Activated CD4-positive, CD25-positive, alpha-beta regulatory T cell treated with anti-CD3 and anti-CD28 coated beads, Interleukin-2, amount 50 U/mL, for 16 hours (primary cell): ENCODE results near the gene R3HDM4.
"Not testable (repeated sequence)": the region's sequence is repeated elsewhere in the genome, so short reads cannot be mapped to it uniquely, and the experiment has no call there.

ENCODE experiments used
- DNase-seq: peaks from one replicate; pipeline ENCODE4 v3.0.0-alpha.2; 2020; ENCODE audit warnings: low read depth, low spot score

Gene R3HDM4

DNA sequence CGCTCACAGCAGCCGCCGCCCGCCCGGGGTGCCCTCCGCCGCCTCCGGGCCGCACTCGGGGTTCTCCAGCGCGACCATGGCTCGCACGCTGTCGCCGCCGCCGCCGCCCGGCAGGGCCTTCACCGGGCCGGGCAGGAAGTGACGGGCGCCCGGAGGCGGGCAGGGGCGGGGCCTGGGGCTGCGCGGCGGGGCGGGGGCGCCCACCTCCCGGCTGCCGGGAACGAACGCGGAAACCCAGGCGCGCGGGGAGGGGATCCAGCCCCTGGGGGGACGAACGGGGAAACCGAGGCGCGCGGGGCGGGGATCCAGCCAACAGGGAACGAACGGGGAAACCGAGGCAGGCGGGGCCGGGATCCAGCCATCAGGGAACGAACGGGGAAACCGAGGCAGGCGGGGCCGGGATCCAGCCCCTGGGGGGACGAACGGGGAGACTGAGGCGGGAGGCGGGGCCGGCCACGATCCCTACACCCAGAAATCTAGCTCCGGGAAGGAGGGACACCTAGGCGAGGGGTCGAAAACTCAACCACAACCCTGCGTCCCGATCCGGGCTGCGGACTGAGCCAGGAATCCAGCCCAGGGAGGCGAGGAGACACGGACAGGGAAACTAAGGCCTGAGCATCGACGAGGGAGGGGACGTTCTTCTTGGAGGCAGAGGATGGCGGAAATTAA is at the start of gene R3HDM4:
TSS of gene R3HDM4 (minus strand) at position 140 of the 669 bp plus-strand sequence. CDS start at position 78, 62 bp downstream.
- DNase-seq: peak; percentile 59

DNA sequence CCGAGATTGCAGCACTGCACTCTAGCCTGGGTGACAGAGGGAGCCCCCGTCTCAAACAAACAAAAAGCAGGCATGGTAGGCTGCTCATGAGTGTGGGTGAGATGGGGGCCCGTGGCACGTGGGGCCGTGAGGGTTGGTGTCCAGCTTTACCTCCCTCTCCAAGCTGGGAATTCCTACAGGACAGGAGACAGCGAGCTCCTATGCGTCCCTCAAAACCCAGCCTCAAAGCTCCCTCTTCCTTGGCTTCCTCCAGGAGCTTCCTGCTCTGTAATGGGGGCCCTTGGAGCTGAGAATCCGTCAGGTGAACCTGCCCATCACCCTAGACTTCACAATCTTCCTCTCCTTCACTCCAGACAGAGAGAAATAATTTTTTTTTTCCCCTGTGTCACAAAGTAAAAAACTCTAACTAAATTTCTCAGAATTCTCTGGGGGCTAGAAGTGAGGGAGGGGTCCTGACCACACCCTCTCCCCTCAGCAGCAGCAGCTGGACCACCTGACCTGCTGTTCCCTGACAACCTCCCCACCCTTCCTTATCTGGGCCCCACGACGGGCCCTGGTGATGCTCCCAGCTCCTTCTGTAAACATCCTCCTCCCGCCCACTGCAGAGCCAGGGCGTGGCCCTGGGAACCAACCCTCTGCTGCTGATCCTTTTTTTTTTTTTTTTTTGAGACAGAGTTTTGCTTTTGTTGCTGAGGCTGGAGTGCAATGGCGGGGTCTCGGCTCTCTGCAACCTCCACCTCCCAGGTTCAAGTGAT is 49.0 kb upstream of the R3HDM4 start:
- no peak for DNase-seq

DNA sequence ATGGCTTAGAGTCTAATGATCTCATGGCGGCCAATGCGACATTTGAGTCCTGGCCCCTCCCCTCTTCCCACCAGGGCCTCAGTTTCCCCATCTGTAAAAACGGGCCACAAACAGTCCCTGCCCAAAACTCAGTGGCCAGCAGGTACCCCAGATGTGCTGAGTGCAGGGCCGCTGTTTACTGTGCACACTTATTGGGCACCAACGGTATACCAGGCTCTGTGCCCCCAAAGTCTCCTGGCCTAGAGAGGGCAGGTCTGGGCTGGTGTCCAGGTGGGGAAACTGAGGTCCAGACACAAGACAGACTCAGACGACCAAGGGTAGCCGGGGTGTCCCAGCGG is 47.6 kb upstream of the R3HDM4 start:
- DNase-seq: no peak

DNA sequence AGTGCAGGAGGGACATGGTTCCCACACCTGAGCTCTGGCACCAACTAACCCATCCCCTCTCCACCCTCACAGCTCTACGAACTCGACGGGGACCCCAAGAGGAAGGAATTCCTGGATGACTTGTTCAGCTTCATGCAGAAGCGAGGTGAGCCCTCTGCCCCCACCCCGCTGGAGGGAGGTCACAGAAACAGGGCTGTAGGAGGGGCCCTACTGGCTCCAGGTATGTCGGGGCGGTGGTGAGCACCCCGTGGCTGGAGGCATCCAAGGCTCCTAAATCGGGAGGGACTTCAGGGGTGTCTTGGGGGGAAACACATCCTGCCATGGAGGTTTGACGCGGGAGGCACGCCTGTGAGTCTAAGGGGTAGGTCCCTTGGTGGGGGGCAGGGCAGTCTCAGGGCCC is 47.0 kb upstream of the R3HDM4 start:
- DNase-seq: no peak

DNA sequence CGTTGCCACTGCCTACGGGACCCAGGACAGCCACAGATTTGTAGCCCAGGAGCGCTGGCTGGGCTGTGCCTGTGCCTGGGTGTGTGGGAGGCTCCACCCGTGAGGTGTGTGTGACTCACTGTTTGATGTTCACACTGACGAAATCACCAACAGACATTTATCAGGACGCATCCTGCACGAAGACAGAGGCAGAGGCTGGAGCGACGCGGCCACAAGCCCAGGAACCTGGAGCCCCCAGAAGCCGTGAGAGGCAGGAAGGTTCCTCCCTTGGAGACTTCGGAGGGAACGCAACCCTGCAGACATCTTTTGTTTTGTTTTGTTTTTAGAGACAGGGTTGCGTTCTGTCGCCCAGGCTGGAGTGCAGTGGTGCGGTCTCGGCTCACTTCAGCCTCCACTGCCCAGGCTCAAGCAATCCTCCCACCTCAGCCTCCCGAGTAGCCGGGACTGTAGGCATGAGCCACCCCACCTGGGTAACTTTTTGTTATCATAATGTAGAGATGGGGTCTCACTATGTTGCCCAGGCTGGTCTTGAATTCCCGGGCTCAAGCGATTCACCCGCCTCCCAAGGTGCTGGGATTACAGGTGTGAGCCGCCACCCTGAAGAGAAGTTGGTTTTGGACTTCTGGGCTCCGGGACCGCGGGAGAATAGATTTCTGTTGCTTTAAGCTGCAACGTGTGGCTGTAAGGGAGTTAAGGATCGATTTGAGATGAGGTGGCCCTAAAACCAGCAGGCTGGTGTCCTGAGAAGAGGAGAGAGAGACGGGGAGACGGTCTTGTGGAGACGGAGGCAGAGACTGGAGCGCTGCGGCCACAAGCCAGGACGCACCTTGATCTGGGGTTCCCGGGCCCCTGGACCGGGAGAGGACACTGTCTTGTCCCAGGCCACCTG is 46.2 kb upstream of the R3HDM4 start:
- no peak for DNase-seq

DNA sequence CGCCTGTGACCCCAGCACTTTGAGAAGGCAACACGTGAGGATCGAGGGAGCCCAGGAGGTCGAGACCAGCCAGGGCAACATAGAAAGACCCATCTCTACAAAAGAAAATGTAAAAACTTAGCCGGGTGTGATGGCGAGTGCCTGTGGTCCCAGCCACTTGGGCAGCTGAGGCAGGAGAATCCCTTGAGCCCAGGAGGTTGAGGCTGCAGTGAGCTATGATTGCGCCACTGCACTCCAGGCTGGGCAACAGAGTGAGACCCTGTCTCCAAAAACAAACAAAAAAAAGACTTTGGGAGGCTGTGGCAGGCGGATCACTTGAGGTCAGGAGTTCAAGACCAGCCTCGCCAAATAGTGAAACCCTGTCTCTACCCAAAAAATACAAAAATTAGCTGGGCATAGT is 44.6 kb upstream of the R3HDM4 start:
- not testable (repeated sequence) for DNase-seq

DNA sequence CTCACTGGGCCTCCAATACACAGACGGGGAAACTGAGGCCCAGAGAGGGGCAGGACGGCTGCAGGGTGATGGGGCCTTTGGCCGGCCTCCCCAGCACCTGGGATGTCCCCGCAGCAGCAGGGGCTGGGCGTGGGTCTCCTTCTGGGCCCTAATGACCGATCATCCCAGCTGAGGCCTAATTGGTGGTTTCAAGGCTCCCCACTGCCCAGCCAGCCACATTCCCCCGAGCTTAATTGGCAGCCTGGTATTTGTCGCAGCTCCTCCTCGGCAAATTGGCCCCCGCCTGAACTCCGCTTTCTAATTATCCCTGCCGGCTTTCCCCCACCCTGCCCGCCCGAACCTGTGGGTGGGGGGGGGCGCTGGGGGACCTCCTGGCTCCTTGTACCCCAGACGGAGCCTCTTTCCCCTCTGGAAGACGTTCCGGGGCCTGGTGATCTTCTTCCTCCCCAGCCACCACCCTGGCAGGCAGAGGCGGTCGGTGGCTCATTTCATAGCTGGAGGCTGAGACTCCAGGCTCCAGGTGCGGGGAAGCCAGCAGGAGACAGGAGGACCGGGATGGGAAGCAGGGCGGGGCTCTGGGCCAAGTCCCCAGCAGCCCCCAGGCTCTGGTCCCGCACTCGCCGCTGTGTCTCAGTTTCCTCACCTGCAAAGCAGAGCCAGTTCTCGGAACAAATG is 43.9 kb upstream of the R3HDM4 start:
- DNase-seq: no peak

DNA sequence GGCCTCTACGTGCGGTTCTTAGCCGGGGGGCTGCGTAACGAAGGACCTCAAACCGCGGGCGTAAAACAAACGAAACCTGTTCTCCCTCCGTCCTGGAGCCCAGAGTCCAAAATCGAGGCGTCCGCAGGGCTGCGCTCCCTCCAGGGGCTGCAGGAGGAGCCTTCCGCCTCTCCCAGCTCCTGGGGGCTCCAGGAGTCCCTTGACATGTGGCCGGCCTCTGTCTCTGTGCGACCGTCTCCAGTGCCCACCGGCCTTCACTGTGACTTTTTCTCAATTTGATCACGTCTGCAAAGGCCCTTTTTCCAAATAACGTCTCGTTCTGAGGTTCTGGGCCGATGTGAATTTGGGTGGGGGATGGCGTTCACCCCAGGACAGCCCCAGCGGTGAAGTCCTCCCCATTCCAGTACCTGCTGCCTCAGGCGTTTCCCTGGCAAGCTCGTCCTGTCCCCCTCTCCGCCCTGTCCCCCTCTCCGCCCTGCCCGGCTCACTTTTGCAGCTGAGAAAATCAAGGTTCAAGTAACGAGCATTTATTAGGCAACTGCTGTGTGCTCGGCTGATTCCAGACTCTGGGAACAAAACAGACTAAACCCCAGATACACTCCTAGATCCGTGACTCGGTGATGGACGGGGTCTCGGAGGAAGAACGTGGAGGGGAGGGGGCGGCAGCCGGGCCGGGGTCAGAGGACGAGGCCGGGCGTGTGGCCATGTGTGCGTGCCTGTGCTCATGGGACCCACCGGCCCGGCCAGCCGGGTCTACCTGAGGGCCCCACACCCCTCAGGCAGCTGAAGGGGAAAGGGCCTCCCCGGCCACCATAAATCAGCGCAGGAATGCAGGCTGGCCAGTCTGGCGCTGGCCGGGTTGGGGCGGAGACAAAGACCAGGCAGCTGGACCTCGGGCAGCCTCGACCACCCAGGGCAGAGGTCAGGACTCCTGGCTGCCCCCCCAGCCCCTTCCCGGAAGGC is 43.1 kb upstream of the R3HDM4 start:
- no peak for DNase-seq

DNA sequence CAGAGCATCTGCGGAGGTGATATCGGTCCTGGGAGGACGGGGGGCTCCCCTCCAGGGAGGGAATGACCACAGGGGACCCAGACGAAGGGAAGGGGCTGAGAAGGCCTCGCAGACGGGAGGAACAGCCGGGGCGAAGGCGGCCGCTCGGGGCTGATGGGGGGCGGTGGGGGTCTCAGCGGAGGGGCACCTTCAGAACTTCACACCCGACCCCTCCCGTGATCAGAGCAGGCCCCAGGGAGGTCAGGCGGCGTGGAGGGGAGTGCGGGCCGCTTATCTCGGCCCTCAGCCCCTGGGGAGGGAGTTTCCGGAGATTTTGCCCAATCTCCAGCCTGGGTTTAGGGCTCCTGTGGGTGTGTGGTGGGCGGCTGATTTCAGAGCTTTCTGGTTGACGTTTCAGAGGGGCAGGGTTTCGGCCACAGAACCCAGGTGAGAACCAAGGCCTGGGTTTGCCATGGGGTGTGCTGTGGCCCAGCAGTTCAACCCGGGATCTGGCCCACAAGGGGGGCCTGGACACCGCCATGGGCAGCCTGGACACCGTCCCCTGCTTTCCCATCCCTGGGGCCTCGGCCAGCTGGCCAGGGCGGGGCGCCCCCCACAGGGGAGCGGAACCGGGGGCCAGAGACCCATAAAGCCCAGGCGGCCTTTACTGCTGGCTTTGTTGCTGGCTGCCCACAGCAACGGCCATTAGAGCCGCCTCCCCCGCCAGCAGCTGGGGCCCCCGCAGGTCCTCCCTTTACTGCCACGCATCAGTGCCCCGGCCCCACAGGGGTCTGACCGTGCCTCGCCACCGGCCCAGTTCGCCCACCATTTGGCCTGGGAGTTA is 41.9 kb upstream of the R3HDM4 start:
- DNase-seq: no peak

DNA sequence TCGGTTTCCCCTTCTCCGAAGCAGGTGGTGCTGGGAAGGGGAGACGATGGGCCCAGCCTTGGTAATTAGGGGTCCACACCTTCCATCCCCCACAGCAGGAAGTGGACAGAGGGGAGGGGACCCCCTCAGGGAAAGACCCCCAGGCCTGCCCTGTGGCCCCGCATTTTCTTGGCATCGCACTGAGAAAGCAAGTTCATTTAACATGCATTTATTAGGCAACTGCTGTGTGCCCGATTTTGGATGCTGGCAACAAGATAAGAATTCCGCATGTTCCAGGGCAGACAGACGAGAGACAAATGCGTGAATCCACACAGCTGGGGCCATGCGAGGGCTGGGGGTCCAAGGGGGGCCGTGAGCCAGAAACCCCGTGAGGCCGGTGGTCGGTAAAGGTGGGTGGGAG is 41.3 kb upstream of the R3HDM4 start:
- DNase-seq: no peak

DNA sequence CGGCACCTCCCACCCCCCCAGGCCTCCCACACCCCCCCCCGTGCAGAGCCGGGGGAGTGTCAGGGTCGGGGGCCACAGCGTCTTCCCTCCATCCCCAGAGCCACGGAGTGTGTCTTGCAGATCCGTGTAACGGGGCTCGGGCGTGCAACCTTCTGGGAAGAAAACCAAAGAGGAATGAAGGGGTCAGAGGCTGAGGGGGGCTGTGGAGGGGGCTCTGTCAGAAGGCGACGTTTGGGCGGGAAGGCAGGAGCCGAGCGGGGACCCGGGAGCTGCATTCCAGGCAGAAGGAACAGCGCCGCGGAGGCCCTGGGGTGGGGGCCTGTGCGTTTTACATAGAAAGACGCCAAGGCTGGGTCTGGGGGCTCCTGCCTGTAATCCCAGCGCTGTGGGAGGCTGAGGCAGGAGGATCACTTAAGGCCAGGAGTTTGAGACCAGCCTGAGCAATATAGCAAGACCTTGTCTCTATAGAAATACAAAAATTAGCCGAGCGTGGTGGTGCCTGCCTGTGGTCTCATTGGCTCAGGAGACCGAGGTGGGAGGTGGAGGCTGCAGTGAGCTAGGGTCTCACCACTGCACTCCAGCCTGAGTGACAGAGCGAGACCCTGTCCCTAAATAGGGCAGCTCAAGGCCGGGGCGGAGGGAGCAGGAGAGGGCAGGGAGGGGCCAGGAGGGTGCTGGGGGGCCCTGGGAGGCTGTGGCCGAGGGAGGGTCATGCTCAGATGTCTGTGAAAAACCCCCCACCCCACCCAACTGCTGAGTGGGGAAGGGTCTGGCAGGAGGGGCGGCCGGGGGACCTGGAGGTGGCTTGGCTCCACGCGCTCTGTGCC is 40.6 kb upstream of the R3HDM4 start:
- no peak for DNase-seq

DNA sequence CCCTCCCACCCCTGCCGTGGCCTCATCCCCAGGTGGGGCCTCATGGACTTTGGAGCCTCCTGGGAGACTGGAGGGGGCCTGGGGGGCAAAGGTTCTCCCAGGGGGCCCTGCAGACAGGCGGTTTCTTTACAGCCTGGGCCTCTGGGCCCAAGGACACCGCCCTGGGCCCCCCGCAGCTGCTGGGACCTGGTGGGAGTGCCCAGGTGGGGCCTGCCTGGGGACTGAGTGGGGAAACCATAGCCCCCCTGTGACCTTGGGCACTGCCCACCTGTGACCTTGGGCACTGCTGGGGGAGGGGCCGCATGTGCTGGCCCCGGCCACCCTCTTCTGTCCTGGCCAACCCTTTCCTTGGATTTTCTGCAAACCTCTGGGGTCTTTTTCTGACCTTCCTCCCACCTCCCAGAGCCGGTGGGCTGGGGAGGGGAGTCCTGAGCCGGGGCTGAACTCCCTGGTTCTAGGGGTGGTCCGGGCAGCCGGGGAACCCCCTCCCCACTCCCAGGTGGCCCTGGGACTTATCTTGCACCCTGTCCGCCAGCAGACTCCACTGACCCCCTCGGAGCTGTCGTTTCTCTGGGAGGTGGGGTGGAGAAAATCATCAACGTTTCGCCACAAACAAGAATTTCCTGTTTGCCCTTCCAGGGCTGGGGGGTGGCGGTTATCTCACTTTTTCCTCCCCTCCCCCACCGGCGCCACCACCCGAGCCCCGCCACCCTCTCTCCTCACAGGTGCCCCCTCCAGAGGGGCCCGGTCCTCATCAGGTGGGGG is 39.8 kb upstream of the R3HDM4 start:
- no peak for DNase-seq

DNA sequence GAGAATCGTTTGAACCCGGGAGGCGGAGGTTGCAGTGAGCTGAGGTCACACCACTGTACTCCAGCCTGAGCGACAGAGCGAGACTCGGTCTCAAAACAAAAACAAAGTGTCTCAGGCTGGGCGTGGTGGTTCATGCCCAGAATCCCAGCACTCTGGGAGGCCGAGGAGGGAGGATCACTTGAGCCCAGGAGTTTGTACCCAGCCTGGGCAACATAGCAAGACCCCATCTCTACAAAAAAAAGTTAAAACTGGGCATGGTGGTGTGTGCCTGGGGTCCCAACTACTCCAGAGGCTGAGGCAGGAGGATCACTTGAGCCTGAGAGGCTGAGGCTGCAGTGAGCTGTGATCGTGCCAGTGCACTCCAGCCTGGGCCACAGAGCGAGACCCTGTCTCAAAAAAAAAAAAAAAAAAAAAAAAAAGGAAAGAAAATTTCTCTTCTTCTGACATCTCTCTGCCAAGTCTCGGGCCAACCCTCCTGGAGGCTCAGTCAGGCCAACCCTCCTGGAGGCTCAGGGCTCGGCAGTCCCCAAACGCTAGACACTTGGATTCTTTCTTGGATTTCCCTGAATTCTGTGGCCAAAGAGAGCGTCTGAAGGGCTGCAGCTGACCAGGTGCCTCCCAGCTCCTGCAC is 39.1 kb upstream of the R3HDM4 start:
- DNase-seq: no peak

DNA sequence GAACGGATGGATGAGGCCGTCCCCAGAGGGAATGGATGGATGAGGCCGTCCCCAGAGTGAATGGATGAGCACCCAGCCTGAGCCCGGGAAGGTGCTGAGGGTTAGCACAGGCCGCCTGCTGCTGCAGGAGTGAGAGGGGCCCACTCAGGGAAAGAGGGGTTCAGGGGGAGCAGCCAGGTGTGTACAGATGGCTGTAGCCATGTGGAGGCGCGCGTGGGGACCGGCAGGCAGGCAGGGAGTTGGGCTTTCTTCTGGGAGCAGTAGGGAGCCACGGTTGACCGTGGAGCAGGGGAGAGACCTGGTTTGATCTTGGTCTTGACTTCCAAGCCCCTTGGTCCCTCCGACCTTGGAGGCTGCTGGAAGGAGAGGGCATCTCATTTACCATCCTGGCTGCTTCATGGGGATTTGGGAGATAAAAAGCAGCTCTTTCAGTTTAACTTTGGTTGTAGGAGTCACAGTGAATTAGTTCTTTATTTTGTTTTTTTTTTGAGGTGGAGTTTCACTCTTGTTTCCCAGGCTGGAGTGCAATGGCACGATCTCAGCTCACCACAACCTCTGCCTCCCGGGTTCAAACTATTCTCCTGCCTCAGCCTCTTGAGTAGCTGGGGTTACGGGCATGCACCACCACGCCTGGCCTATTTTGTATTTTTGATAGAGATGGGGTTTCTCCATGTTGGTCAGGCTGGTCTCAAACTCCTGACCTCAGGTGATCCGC is 37.5 kb upstream of the R3HDM4 start:
- DNase-seq: no peak

DNA sequence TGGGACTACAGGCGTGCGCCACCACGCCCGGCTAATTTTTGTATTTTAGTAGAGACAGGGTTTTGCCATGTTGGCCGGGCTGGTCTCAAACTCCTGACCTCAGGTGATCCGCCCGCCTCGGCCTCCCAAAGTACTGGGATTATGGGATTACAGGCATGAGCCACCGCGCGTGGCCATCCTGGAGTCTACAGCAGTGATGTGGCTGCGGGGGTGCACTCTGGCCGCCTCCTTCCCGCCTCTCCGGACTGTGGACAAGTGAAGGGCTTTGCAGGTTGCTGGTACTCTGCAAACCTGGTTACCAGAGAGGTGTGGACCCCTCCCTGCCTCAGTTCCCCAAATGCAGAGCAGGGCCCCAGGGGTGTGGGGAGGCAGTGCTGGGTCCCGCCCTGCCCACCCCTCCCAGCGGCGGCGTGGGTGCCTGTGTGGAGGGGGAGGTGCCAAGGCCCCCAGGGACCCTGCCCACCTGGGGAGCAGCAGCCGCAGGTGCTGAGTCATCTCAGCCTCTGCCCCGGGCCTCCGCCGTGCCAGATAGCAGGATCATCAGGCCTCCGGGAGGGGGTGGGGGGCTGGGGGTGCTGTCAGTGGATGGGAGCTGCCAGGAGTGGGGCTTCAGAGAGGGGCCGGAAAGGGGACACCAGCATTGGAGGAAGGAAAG is 36.0 kb upstream of the R3HDM4 start:
- no peak for DNase-seq

DNA sequence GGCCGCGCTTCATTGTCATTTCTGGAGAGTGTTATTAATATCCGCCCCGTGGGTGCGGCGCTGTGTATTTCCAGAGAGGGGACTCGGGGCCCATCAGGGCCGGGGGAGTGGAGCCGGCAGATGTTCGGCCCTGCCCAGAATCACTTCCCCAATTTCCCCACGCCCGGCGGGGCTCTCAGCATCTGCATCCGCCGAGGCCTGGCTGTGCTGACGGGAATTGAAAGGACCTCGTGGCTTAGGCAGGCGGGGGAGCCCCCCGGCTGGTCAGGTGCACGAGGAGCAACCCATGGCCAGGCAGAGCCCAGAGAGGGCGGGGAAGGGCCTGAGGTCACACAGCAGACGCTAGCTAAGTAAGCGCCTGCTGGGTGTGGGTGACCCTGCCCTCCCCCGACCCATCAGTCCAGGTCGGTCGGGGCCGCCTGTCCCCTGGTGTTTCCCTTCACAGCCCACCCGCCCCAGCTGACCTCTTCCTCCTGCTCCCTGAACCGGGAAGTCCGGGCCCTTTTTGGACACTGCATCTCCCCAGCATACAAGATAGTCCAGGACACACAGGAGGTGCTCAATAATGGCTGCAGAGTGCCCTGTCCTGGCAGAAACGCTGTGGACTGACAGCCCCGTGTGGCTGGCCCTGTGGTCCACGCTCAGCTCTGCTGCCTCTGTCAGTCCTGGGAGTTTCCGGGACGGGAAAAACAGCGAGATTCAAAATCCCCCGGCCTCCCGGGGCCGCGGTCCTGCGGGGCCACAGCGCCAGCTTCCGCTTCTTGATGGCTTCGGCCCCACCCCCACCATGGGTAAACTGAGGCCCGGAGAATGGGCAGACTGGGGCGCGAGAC is 34.9 kb upstream of the R3HDM4 start:
- no peak for DNase-seq
